ENCODE measurements around the gene MAFG. TPM values are rescaled to one million over a fixed set of nuclear protein-coding genes. Genes with fewer than 3 reads are reported as not detected.
A peak's percentile ranks its signal among the peaks of the same experiment; 100 is the strongest.

Gene MAFG
- total RNA-seq: 10 to 100 TPM; 15.3 to 18.3 TPM

DNA sequence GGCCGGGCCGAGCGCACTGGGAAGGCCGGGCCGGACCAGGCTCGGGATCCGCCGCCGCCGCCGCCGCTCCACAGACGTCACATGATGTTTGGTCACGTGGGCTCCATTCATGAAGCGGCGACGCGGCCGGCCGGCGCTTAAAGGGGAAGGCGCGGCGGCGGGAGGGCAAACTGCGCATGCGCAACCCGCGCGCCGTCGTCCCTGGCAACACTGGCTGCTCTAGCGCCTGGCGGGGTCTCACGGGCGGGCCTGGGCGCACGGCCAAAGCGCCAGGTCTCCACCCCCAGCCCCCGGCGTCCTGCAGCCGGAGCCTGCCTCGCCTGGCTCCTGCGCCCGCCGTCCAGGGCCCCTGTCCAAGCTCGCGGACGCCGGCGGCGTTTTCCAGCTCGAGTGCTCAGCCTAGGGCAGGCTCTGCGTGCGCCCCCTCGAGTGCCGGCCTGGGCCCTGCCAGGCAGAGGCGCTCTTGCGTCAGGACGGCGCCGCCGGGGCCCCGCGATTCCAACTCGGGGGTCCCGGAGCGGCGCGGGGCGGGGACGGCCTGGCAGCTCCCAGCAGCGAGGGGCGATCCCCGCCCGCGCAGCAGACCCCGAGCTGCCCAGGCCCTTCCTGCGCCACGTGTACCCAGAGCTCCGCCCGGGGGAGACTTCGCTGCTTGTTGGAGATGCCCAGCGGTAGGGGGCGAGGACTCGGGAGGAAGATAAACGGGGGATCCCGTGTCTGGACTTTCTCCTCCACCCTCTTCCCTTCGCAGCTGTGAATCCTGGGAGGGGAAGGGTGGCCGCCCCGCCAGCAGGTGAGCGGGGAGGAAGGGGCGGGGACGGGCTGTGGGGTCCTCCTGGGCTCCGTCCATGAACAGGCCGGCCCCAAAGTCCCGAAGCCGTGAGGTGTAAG, at the start of gene MAFG:
Gene MAFG (minus strand): TSS at position 83 of the 891 bp plus-strand sequence. CDS start 4,550 bp downstream, outside the sequence.
- peak; percentile 62 for ATAC-seq
- peak; percentile 94 for DNase-seq
- H3K4me3 Mint-ChIP-seq: peak within 1 kb of the TSS; percentile 85
- ChIA-PET CTCF (interaction anchor here (0.6 to 1.1 kb wide), 4 partner anchors 12 to 208 kb away, joined by 3 read pairs; no protein-coding TSS in a partner anchor), POLR2A (interaction anchor here (0.5 to 1.6 kb wide), 2 partner anchors 8 to 37 kb away, joined by 3 to 4 read pairs; no protein-coding TSS in a partner anchor)
- H3K4me1 Mint-ChIP-seq: peaks cover 32% of the 10 kb centered on the region
- no peaks in the 10 kb centered on the region for H3K9me3 Mint-ChIP-seq (ENCODE audit: low read depth)
- intact Hi-C loops (cut with DNase I, micrococcal nuclease): loop anchor here (1.0 to 10.0 kb wide), 13 partner anchors 9 to 367 kb away; partner anchors contain the start of genes PCYT2 (in 2 of the 2), ALYREF (in 1 of the 2), ANAPC11 (in 1 of the 2) and ASPSCR1 (in 1 of the 2)
- H3K36me3 Mint-ChIP-seq (ENCODE audit: low read depth): peaks cover 3% of the 10 kb centered on the region
- H3K27me3 Mint-ChIP-seq: peaks cover 2% of the 10 kb centered on the region
- H3K27ac Mint-ChIP-seq: peak within 1 kb of the TSS; percentile 85

DNA sequence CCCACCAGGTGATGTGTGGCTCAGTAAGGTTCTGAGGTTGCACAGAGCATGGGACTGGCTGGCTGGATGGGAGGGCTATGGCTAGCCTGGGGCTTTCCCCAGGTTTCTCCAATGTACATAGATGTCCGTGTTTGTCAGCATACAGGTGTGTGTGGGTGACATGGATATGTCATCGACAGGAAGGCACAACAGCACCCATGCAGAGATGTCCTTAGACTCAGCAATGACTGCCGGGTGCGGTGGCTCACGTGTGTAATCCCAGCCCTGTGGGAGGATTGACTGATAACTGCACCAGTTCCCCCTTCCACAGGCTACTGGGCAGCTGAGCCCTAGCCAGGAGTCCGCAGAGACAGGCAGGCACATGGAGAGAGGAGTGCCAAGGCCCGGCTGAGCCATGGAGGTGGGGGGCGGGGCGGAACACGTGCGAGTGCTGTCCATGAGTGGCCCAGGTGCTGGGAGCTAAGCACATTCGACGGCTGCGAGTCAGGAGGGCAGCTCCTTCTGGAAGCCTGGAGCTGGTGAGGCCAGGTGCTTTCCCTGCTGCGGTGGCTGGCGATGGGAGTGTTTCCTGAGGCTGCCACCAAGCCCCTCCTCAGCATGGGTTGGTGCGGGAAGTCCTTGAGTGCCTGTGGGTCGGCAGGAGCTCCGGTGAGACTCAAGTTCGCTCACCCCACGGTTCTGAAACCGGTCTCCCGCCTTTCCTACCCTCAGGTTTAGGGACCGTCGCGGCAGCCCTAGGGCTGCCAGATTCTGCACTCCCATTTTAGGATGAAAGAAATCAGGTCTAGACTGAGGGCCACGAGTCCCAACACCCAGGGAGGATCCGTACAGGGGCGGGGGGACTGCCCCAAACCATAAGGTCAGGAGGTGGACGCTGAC, 49.0 kb upstream of the MAFG start:
- DNase-seq (peak; percentile 71), ATAC-seq (peak; percentile 49)
- Mint-ChIP-seq H3K27me3 (no peaks in the 10 kb centered on the region), H3K27ac (peak overlapping the region; percentile 98), H3K36me3 (ENCODE audit: low read depth) (peaks cover 5% of the 10 kb centered on the region), H3K4me3 (peak overlapping the region; percentile 94), H3K4me1 (peaks cover 32% of the 10 kb centered on the region), H3K9me3 (ENCODE audit: low read depth) (no peaks in the 10 kb centered on the region)
- ChIA-PET POLR2A (interaction anchor here (1.1 kb wide), 1 partner anchor 9 kb away, joined by 3 read pairs; no protein-coding TSS in a partner anchor), CTCF (interaction anchor here (0.7 to 1.9 kb wide), 2 partner anchors 12 to 17 kb away, joined by 4 to 7 read pairs; no protein-coding TSS in a partner anchor)
- intact Hi-C loops (cut with DNase I, micrococcal nuclease): loop anchor here (1.0 to 10.0 kb wide), 21 partner anchors 8 to 942 kb away; partner anchors contain the start of genes ACTG1 (in 1 of the 2), ALYREF (in 1 of the 2), ANAPC11 (in 1 of the 2) and ARHGDIA (in 1 of the 2)

DNA sequence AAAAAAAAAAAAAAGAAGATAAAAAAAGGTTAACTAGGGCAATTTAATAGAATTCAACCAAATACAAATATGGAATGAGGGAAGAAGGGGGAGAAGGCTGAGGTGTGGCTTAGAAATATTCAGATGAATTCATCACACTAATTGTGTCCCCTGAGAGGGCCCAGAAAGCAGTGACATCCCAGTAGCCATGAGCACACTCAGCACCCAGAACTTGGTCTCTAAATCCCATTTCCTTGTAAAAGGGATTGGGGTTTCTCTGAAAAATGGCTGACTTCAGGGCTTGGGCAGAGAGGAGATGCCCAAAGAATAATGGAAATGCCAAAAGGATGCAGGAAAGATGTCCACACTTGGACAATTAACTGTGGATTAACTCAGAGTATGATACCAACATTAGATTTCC, 45.9 kb upstream of the MAFG start:
- Mint-ChIP-seq H3K36me3 (ENCODE audit: low read depth) (peaks cover 5% of the 10 kb centered on the region), H3K4me3 (no peak overlapping the region), H3K9me3 (ENCODE audit: low read depth) (no peaks in the 10 kb centered on the region), H3K27ac (no peak overlapping the region), H3K27me3 (no peaks in the 10 kb centered on the region), H3K4me1 (peaks cover 21% of the 10 kb centered on the region)
- ATAC-seq (no peak), DNase-seq (no peak)
- CTCF ChIA-PET: interaction anchor here (1.0 kb wide), 1 partner anchor 14 kb away, joined by 3 read pairs; no protein-coding TSS in a partner anchor
- POLR2A ChIA-PET: no interaction called here
- intact Hi-C loops (cut with DNase I, micrococcal nuclease): loop anchor here in 1 of 2 experiments (10.0 kb wide), 1 partner anchor 939 kb away; the partner anchor contains the start of gene BAIAP2

DNA sequence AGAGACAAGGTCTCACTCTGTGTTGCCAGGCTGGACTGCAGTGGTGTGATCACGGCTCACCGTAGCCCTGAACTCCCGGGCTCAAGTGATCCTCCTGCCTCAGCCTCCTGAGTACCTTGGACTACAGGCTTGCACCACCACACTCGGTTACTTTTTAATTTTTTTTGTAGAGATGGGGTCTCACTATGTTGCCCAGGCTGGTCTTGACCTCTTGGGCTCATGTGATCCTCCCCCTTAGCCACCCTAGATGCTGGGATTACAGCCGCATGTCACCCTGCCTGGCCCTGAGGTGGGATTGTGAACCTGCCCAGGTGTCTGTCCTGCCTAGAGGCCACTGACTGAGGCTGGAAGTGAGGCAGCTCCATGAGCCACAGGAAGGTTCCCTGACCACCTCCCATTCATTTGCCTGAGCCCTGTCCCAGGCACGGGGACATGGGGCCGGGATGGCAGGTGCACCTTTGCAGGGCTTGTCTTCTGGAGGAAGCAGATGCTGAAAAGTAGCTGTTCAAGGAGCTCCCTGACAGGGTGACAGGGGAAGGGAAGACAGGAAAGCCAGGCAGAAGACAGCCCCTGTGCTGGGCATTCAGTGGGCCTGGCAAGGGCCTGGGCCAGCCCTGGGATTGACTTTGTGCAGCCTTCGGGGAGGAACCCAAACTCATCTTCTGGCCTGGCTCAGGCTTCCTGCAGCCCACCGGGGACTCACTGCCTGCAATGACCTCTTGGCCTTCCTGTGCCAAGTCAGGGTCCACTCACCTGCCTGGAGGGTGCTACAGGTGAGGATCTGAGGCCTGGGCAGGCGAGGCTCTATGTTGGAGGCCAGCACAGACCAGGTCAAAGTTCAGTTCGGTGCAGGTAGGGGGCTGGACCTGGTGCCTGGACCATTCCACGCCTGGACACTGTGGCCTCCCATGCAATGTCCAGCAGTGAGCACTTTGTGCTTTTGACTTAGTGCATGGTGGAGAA, 41.6 kb upstream of the MAFG start:
- H3K27me3 Mint-ChIP-seq: no peaks in the 10 kb centered on the region
- no peaks in the 10 kb centered on the region for H3K36me3 Mint-ChIP-seq (ENCODE audit: low read depth)
- H3K27ac Mint-ChIP-seq: no peak overlapping the region
- no peak overlapping the region for H3K4me3 Mint-ChIP-seq
- intact Hi-C loops (cut with DNase I, micrococcal nuclease): loop anchor here (1.0 to 2.0 kb wide), 5 partner anchors 8 to 130 kb away; partner anchors contain the start of genes ASPSCR1 (in 2 of the 2), CENPX (in 1 of the 2), FASN (in 1 of the 2) and LRRC45 (in 1 of the 2)
- no peak for DNase-seq
- POLR2A ChIA-PET: interaction anchor here (0.6 kb wide), 1 partner anchor 599 kb away, joined by 3 read pairs; no protein-coding TSS in a partner anchor
- CTCF ChIA-PET: interaction anchor here (0.7 to 1.4 kb wide), 2 partner anchors 10 to 1085 kb away, joined by 3 read pairs; no protein-coding TSS in a partner anchor
- no peak for ATAC-seq
- peaks cover 15% of the 10 kb centered on the region for H3K4me1 Mint-ChIP-seq
- no peaks in the 10 kb centered on the region for H3K9me3 Mint-ChIP-seq (ENCODE audit: low read depth)

DNA sequence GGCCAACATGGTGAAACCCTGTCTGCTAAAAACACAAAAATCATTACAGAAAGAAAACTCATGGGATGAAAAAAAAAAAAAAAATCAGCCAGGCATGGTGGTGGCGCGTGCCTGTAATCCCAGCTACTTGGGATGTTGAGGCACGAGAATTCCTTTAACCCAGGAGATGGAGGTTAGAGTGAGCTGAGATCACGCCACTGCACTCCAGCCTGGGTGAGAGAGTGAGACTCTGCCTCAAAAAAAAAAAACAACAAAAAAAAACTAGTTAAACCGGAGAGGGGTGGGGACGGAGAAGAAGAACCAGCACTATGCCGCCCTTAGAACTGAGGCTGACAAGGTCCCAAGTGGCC, 40.8 kb upstream of the MAFG start:
- H3K36me3 Mint-ChIP-seq (ENCODE audit: low read depth): no peaks in the 10 kb centered on the region
- H3K4me3 Mint-ChIP-seq: peak overlapping the region; percentile 60
- H3K4me1 Mint-ChIP-seq: peaks cover 15% of the 10 kb centered on the region
- H3K27me3 Mint-ChIP-seq: no peaks in the 10 kb centered on the region
- intact Hi-C loops (cut with DNase I, micrococcal nuclease): loop anchor here (1.0 to 2.0 kb wide), 5 partner anchors 9 to 130 kb away; partner anchors contain the start of genes ASPSCR1 (in 2 of the 2), CENPX (in 1 of the 2), FASN (in 1 of the 2) and LRRC45 (in 1 of the 2)
- CTCF ChIA-PET: interaction anchor here (0.9 to 1.4 kb wide), 2 partner anchors 9 to 68 kb away, joined by 3 read pairs; no protein-coding TSS in a partner anchor
- no peak for DNase-seq
- POLR2A ChIA-PET: interaction anchor here (0.6 to 1.0 kb wide), 3 partner anchors 8 to 599 kb away, joined by 3 to 4 read pairs (median 3); no protein-coding TSS in a partner anchor
- peak overlapping the region; percentile 88 for H3K27ac Mint-ChIP-seq
- ATAC-seq: no peak
- H3K9me3 Mint-ChIP-seq (ENCODE audit: low read depth): no peaks in the 10 kb centered on the region

DNA sequence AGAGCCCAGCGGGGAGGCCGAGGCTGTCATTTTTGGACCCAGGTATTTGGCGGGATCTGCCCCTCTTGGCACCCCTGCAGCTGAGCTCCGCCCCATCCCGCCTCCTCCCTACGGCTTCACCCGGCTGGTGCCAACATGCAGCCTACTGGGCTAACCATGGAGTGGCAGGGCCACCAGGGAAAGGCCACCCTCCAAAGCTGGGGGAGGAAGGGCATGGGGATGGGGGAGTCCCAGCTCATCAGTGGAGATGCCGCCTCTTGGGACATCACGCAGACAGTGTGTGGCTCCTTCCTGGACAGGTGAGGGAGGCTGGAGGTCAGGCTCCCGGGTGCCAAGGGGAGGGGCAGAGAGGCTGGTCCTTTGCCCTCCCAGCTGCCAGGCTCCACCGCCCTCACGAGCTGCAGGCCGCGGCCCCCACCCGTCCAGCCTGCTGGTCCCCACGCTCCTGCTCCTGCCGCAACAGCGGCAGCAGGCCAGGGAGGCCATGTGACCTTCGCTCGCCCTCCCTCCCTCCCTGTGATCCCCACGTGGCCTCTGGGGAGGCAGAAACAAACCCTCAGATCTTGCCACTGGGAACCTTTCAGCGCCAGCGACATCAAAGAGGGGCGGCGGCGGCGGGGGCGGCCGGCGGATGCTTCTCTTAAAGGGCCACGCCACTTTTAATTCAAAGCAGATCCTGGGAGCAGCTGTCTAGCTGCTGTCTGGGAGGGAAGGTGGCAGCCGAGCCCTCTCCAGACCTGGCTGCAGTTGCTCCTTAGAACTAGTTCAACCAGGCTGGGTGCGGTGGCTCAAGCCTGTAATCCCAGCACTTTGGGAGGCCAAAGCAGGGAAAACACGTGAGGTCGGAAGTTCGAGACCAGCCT, 40.2 kb upstream of the MAFG start:
- CTCF ChIA-PET: interaction anchor here (0.6 to 1.0 kb wide), 6 partner anchors 13 to 741 kb away, joined by 3 to 5 read pairs (median 3); no protein-coding TSS in a partner anchor
- H3K4me1 Mint-ChIP-seq: peaks cover 15% of the 10 kb centered on the region
- POLR2A ChIA-PET: interaction anchor here (0.6 to 1.0 kb wide), 2 partner anchors 9 to 147 kb away, joined by 3 to 4 read pairs; no protein-coding TSS in a partner anchor
- intact Hi-C loops (cut with DNase I, micrococcal nuclease): loop anchor here (1.0 to 2.0 kb wide), 5 partner anchors 10 to 131 kb away; partner anchors contain the start of genes ASPSCR1 (in 2 of the 2), CENPX (in 1 of the 2), FASN (in 1 of the 2) and LRRC45 (in 1 of the 2)
- no peaks in the 10 kb centered on the region for H3K36me3 Mint-ChIP-seq (ENCODE audit: low read depth)
- DNase-seq (peak; percentile 95), ATAC-seq (peak; percentile 95)
- H3K9me3 Mint-ChIP-seq (ENCODE audit: low read depth): no peaks in the 10 kb centered on the region
- peak overlapping the region; percentile 60 for H3K4me3 Mint-ChIP-seq
- peak overlapping the region; percentile 88 for H3K27ac Mint-ChIP-seq
- H3K27me3 Mint-ChIP-seq: no peaks in the 10 kb centered on the region

DNA sequence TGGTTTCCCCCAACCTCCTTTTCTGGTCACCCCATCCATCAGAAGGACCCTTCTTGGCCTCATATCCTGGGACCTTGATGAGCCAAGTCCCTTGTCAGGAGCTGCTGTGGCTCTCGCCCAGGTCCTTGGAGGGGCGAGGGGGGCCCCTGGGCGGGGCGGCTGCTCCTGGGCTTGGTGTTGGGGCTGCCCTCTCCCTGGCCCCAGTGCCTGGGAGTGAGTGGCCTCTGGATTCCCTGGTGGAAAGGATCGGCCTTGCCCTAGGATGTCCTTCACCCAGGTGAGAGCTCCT, 39.7 kb upstream of the MAFG start:
- Mint-ChIP-seq H3K36me3 (ENCODE audit: low read depth) (no peaks in the 10 kb centered on the region), H3K4me3 (peak overlapping the region; percentile 60), H3K27me3 (peaks cover 3% of the 10 kb centered on the region), H3K9me3 (ENCODE audit: low read depth) (no peaks in the 10 kb centered on the region), H3K27ac (no peak overlapping the region), H3K4me1 (peaks cover 15% of the 10 kb centered on the region)
- no peak for DNase-seq
- no peak for ATAC-seq
- CTCF ChIA-PET: interaction anchor here (0.8 to 1.0 kb wide), 4 partner anchors 13 to 288 kb away, joined by 3 to 5 read pairs (median 3); no protein-coding TSS in a partner anchor
- POLR2A ChIA-PET: no interaction called here
- intact Hi-C loops (cut with DNase I, micrococcal nuclease): no loop called here

DNA sequence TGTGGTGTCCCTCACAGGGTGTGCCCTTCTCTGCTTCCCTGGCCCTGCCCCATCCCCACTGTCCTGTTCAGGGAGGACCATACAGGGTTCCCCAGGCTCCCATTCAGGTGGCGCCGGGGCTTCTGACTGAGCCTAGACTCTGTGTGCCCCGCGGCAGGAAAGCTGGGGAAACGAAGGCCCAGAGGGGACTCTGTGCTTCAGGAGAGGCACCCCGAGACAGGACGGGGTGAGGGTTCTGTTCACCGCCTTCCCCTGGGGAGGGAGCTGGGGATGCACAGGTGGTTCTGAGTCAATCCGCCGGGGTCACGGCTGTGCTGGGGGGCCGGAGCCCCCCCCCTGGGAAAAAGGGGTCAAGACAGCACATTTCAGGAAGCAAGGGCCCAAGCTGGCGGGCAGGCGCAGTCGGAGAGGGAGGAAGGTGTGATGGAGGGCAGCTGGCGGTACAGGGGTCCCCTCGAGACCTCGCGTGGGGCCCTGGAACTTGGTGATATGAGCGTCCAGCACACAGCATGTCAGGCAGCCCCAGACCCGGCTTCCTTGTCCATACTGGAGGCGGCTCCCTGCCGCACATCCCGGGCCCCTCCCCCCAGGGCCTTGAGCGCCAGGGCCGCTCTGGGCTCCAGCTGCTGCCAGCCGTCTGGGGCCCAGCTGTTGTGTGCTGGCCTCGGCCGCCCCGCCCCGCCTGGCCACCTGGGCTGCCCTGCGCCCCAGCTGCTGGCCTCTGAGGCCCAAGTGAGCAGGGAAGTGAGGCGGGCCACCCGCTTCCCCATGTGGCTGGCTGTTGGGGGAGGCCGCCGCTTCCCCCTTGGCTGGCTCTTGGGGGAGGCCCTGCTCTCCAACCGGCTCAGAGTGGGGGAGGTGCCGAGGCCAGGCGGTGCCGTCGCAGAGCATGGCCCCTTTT, 39.1 kb upstream of the MAFG start:
- intact Hi-C loops (cut with DNase I, micrococcal nuclease): no loop called here
- Mint-ChIP-seq H3K4me1 (peaks cover 15% of the 10 kb centered on the region), H3K4me3 (no peak overlapping the region), H3K27me3 (peaks cover 3% of the 10 kb centered on the region), H3K36me3 (ENCODE audit: low read depth) (no peaks in the 10 kb centered on the region), H3K9me3 (ENCODE audit: low read depth) (no peaks in the 10 kb centered on the region), H3K27ac (no peak overlapping the region)
- ChIA-PET POLR2A (no interaction called here), CTCF (interaction anchor here (0.8 kb wide), 1 partner anchor 287 kb away, joined by 3 read pairs; no protein-coding TSS in a partner anchor)
- DNase-seq (no peak), ATAC-seq (no peak)

Measured in activated CD4-positive, alpha-beta T cell treated with anti-CD3 and anti-CD28 coated beads for 36 hours (primary cell).